ENCODE measurements around the gene PRKAG1.

Gene PRKAG1

DNA sequence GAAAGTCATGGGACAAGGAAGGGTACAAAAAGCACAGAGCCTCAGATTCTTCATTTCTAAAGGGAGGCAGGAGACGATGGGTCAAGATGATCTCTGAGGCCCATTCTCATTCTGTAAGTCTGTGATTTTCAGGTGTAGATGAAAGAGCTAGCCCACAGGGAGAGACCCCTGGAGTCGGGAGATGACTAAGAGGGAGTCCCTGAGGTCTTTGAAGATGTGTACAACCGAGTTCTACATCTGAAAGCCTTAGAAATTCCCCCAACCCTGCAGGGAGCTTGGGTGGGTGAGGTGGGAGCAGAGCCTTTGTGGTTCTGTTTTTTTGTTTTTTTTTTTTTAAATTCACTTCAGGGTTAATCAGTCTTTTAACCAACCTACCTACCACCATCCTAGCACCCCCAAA lies 50.1 kb downstream of the PRKAG1 start:
- DNase-seq, result no peak
- in situ Hi-C loops (cut with HindIII; ENCODE audit: low pct_ligation_motif_present, low sequenced_read_pairs), result no loop called here

DNA sequence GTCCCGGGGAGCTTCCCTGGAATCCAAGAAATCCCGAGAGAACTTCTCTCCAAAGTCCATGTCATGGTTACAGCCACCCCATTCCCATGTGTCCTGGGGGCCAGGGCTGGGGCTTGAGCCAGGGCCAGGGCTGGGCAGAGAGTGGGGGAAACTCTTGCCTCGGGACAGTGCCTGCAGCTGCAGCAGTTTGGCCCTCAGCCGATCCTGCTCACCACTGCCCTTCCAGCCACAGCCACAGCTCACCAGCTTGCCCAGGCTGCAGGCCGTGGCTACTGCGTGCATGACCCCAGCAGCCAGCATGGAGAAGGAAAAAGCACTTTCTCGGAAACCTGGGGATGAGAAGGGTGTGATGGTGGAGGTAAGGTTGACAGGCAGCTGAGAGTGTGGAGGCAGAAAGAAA lies 50.6 kb downstream of the PRKAG1 start:
- no peak overlapping the region for H3K27ac ChIP-seq
- DNase-seq, result no peak
- H3K27me3 ChIP-seq (replicated peaks), result peaks cover 46% of the 10 kb centered on the region
- H3K4me3 ChIP-seq (ENCODE audit: low read depth, low read length), result no peak overlapping the region
- TF ChIP-seq, protein P1, sequence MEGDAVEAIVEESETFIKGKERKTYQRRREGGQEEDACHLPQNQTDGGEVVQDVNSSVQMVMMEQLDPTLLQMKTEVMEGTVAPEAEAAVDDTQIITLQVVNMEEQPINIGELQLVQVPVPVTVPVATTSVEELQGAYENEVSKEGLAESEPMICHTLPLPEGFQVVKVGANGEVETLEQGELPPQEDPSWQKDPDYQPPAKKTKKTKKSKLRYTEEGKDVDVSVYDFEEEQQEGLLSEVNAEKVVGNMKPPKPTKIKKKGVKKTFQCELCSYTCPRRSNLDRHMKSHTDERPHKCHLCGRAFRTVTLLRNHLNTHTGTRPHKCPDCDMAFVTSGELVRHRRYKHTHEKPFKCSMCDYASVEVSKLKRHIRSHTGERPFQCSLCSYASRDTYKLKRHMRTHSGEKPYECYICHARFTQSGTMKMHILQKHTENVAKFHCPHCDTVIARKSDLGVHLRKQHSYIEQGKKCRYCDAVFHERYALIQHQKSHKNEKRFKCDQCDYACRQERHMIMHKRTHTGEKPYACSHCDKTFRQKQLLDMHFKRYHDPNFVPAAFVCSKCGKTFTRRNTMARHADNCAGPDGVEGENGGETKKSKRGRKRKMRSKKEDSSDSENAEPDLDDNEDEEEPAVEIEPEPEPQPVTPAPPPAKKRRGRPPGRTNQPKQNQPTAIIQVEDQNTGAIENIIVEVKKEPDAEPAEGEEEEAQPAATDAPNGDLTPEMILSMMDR (IDR thresholded peaks at IDR 0.05; ENCODE audit: low read depth, low read length, missing control alignments), result no peak
- in situ Hi-C loops (cut with HindIII; ENCODE audit: low pct_ligation_motif_present, low sequenced_read_pairs), result no loop called here
- no peaks in the 10 kb centered on the region for H3K36me3 ChIP-seq (replicated peaks)

More for the DNA sequence above, 50.1 kb downstream of the PRKAG1 start:
- Histone ChIP-seq H3K4me3 (ENCODE audit: low read depth, low read length) (no peak overlapping the region), H3K36me3 (replicated peaks) (no peaks in the 10 kb centered on the region), H3K27me3 (replicated peaks) (peaks cover 46% of the 10 kb centered on the region), H3K27ac (no peak overlapping the region)
- TF ChIP-seq, protein P1 (IDR thresholded peaks at IDR 0.05; ENCODE audit: low read depth, low read length, missing control alignments), result no peak

DNA sequence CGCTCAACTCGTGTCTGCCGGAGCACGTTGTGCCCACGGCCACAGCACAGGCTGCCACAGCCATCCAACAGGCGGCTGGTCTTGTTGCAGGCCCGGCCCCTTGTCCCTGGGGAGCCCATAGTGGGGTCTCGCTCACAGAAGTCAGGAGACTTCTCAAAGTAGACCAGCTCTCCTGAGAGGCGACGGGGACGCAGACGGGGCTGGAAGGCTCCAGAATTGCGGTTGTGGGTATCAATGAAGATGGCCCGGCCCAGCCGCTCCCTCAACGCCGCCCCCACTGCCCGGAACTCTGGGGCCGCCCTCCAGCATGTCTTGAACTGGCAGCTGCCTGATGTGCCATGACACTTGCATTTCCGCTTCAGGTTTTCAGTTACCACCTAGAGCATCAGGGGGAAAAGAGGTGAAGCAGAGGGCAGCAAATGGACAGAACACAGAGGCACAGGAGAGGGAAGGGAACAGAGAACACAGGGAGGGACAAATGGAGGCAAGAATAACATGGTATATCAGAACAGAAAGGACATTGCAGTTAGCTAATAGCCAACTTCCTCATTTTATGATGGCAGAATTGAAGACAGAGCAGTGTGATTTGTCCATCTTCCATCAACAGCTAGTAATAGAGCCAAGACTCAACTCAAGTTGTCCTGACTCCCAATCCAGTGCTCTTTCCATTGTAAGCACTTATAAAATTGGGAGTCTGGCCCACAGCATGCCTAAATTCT lies 52.2 kb downstream of the PRKAG1 start:
- TF ChIP-seq, protein P1 (IDR thresholded peaks at IDR 0.05; ENCODE audit: low read depth, low read length, missing control alignments), result no peak
- no peak for DNase-seq
- Histone ChIP-seq H3K4me3 (ENCODE audit: low read depth, low read length) (no peak overlapping the region), H3K27me3 (replicated peaks) (peaks cover 35% of the 10 kb centered on the region), H3K27ac (no peak overlapping the region), H3K36me3 (replicated peaks) (no peaks in the 10 kb centered on the region)
- in situ Hi-C loops (cut with HindIII; ENCODE audit: low pct_ligation_motif_present, low sequenced_read_pairs), result no loop called here

DNA sequence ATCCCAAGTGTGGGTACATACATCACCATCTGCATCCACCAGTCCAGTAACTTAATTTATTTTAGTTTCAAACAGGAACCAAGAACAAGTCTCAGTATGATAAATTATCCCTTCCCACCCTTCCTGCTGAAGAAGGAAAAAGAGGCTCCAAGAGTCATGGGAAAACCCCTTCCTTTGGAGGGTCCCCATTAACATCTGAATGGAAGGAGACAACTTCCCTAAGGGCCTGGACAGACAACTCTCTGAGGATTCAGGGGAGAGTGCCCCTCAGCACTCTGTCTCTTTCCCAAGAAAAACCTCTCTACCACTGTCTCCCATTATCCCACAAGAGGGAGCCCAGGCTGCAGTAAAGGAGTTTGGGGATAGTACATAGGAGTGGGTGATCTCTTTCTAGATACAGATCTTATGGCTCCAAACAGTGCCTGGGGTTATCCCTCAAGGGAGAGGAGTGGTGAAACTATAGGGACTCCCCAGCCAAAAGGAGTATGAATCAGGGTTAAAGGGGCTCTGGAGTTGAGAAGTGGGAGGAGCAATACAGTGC lies 53.2 kb downstream of the PRKAG1 start:
- no peak overlapping the region for H3K4me3 ChIP-seq (ENCODE audit: low read depth, low read length)
- no peak overlapping the region for H3K27ac ChIP-seq
- TF ChIP-seq, protein P1 (IDR thresholded peaks at IDR 0.05; ENCODE audit: low read depth, low read length, missing control alignments), result peak; percentile 67
- in situ Hi-C loops (cut with HindIII; ENCODE audit: low pct_ligation_motif_present, low sequenced_read_pairs), result no loop called here
- H3K27me3 ChIP-seq (replicated peaks), result peaks cover 25% of the 10 kb centered on the region
- no peak for DNase-seq
- H3K36me3 ChIP-seq (replicated peaks), result no peaks in the 10 kb centered on the region

DNA sequence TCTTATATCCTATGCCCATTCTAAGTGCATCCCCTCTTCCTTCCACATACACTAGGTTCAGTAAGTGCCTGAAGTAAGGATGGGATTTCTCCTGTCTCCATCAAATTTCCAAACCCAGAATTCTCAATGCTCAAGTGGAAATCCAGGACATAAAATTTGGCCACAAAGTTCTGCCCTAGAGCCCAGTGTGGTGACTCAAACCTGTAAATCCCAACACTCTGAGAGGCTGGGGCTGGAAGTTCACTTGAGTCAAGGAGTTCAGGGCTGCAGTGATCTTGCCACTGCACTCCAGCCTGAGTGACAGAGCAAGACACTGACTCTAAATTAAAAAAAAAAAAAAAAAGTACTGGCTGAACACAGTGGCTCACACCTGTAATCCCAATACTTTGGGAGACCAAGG lies 56.8 kb downstream of the PRKAG1 start:
- Histone ChIP-seq H3K4me3 (ENCODE audit: low read depth, low read length) (no peak overlapping the region), H3K27me3 (replicated peaks) (peaks cover 11% of the 10 kb centered on the region), H3K27ac (no peak overlapping the region), H3K36me3 (replicated peaks) (no peaks in the 10 kb centered on the region)
- in situ Hi-C loops (cut with HindIII; ENCODE audit: low pct_ligation_motif_present, low sequenced_read_pairs), result no loop called here
- TF ChIP-seq, protein P1 (IDR thresholded peaks at IDR 0.05; ENCODE audit: low read depth, low read length, missing control alignments), result no peak
- no peak for DNase-seq
